Left cardiac atrium (tissue), 4 donors: ENCODE results near the gene MBD1. TPM values are rescaled to one million over a fixed set of nuclear protein-coding genes. Genes with fewer than 3 reads are reported as not detected.
"Not testable (repeated sequence)": the region's sequence is repeated elsewhere in the genome, so short reads cannot be mapped to it uniquely, and the experiment has no call there.

Experiments
- ATAC-seq, 2 donors: fragments of 200-7000 bp; cut with Tn5 transposase; one replicate each; pipeline ENCODE4 v1.9.1; 2020; ENCODE audit warnings: mild to moderate bottlenecking in 2 of 2, moderate library complexity in 2 of 2
- DNase-seq: peaks from one replicate; pipeline ENCODE4 v3.0.0-alpha.2; 2020
- intact Hi-C, 2 donors: fragments of 100-400 bp; cut with DNase I; formaldehyde crosslinking; loops; one replicate each; pipeline versions ENCODE4 v1.14.1 to v1.15.1; 2022 to 2023
- long read RNA-seq: library from polyadenylated mRNA; unstranded; transcript quantifications from one replicate; pipeline ENCODE4 v2.0.0, GENCODE V29; 2021
- total RNA-seq, 2 donors: library from RNA; stranded (reverse); fragmentation: NEBNext Ultra II Directional; extraction: Animal tissue kit (Norgen Biotek cat#: 25700); gene quantifications; one replicate each; pipeline ENCODE4 v1.2.1, GENCODE V29; 2021
- donor health status: DM: no; HTN: yes; CAD: no.
- donor health status: DM: no; HTN: yes; CAD: no; lungs with severe emphysema.
- donor health status: DM: yes; HTN: yes; CAD: no.
- donor health status: Dilated cardiomyopathy.

Gene MBD1
- 10 to 100 TPM; 47.5 to 60.7 TPM for total RNA-seq
- long read RNA-seq, full-length matches to known transcripts: 16 of 87 reads
- long read RNA-seq, partial matches to known transcripts: 21 of 87 reads
- long read RNA-seq, other reads (novel, unspliced or antisense): 50 of 87 reads

GRCh38 chr18:50281295-50281971 lies at the start of gene MBD1:
TSS of gene MBD1 (minus strand) at chr18:50281523. CDS start at chr18:50279992, 1,531 bp downstream.
- DNase-seq (peak; percentile 98), ATAC-seq (peak; percentile 95 to 97)
- intact Hi-C loops: no loop called here

GRCh38 chr18:50330176-50330575 lies 48.9 kb upstream of the MBD1 start:
- ATAC-seq (no peak), DNase-seq (no peak)
- intact Hi-C loops: no loop called here

- intact Hi-C loops: no loop called here
- DNase-seq (no peak), ATAC-seq (no peak)
Measured at GRCh38 chr18:50327983-50328382, 46.7 kb upstream of the MBD1 start.

GRCh38 chr18:50320719-50321118 lies 39.4 kb upstream of the MBD1 start:
- no peak for ATAC-seq
- intact Hi-C loops: no loop called here
- no peak for DNase-seq

GRCh38 chr18:50315100-50315871 lies 34.0 kb upstream of the MBD1 start:
- intact Hi-C loops: no loop called here
- no peak for DNase-seq
- no peak for ATAC-seq

GRCh38 chr18:50313873-50314460 lies 32.6 kb upstream of the MBD1 start:
- intact Hi-C loops: no loop called here
- DNase-seq: no peak
- no peak for ATAC-seq

- no peak for ATAC-seq
- DNase-seq: no peak
- intact Hi-C loops: no loop called here
Measured at GRCh38 chr18:50313031-50313607, 31.8 kb upstream of the MBD1 start.

GRCh38 chr18:50312296-50313030 lies 31.1 kb upstream of the MBD1 start:
- no peak for ATAC-seq
- intact Hi-C loops: no loop called here
- DNase-seq: no peak

GRCh38 chr18:50311650-50312049 lies 30.3 kb upstream of the MBD1 start:
- ATAC-seq (no peak), DNase-seq (no peak)
- intact Hi-C loops: no loop called here

- intact Hi-C loops: no loop called here
- no peak for ATAC-seq
Measured at GRCh38 chr18:50310080-50310479, 28.8 kb upstream of the MBD1 start.

GRCh38 chr18:50308851-50309250 lies 27.5 kb upstream of the MBD1 start:
- ATAC-seq, DNase-seq: not testable (repeated sequence)
- intact Hi-C loops: loop anchor here in 1 of 2 donors (10.0 kb wide), 1 partner anchor 116 kb away; no protein-coding TSS in a partner anchor

More at GRCh38 chr18:50310080-50310479, 28.8 kb upstream of the MBD1 start:
- DNase-seq: no peak

GRCh38 chr18:50307738-50308470 lies 26.6 kb upstream of the MBD1 start:
- ATAC-seq (peak; percentile 98 to 100), DNase-seq (peak; percentile 94)
- intact Hi-C loops: loop anchor here in 1 of 2 donors (10.0 kb wide), 1 partner anchor 117 kb away; no protein-coding TSS in a partner anchor

GRCh38 chr18:50307400-50307737 lies 26.0 kb upstream of the MBD1 start:
- DNase-seq: no peak
- intact Hi-C loops: loop anchor here in 1 of 2 donors (10.0 kb wide), 1 partner anchor 117 kb away; no protein-coding TSS in a partner anchor
- ATAC-seq: peak in 1 of 2 donors; percentile 15

- intact Hi-C loops: loop anchor here in 1 of 2 donors (10.0 kb wide), 1 partner anchor 118 kb away; no protein-coding TSS in a partner anchor
- ATAC-seq (peak; percentile 24 to 27), DNase-seq (no peak)
Measured at GRCh38 chr18:50306944-50307343, 25.6 kb upstream of the MBD1 start.

- no peak for DNase-seq
- intact Hi-C loops: loop anchor here in 1 of 2 donors (10.0 kb wide), 1 partner anchor 124 kb away; no protein-coding TSS in a partner anchor
- no peak for ATAC-seq
Measured at GRCh38 chr18:50301074-50301473, 19.8 kb upstream of the MBD1 start.

- ATAC-seq: no peak
- no peak for DNase-seq
- intact Hi-C loops: loop anchor here in 1 of 2 donors (10.0 kb wide), 1 partner anchor 125 kb away; no protein-coding TSS in a partner anchor
Measured at GRCh38 chr18:50299626-50300388, 18.5 kb upstream of the MBD1 start.
